ENCODE data around the gene SCN4A. TPM values are rescaled to one million over a fixed set of nuclear protein-coding genes. Genes with fewer than 3 reads are reported as not detected.

The SCN4A gene
- total RNA-seq, 1 experiment from 2014 or later: 6.8 TPM

- no peak overlapping the region for H3K4me3 ChIP-seq (ENCODE audit: insufficient read depth, low read depth, low read length)
- no peaks in the 10 kb centered on the region for H3K36me3 ChIP-seq (replicated peaks; ENCODE audit: control insufficient read depth, insufficient read depth, low read length)
- H3K27me3 ChIP-seq (ENCODE audit: control insufficient read depth, insufficient read depth, low read length): no peaks in the 10 kb centered on the region
- peak; percentile 56 for DNase-seq
These were observed 33.0 kb upstream of the SCN4A start for GRCh38 chr17:64005734-64006167.

GRCh38 chr17:64004903-64005733 is 32.4 kb upstream of the SCN4A start:
- no peak overlapping the region for H3K4me3 ChIP-seq (ENCODE audit: insufficient read depth, low read depth, low read length)
- H3K36me3 ChIP-seq (replicated peaks; ENCODE audit: control insufficient read depth, insufficient read depth, low read length): no peaks in the 10 kb centered on the region
- peak; percentile 38 for DNase-seq
- H3K27me3 ChIP-seq (ENCODE audit: control insufficient read depth, insufficient read depth, low read length): no peaks in the 10 kb centered on the region

- no peak overlapping the region for H3K4me3 ChIP-seq (ENCODE audit: insufficient read depth, low read depth, low read length)
- no peaks in the 10 kb centered on the region; the same call in 1 of the 2 replicates for H3K27me3 ChIP-seq (ENCODE audit: control insufficient read depth, insufficient read depth, low read length)
- DNase-seq: no peak
- H3K36me3 ChIP-seq (replicated peaks; ENCODE audit: control insufficient read depth, insufficient read depth, low read length): no peaks in the 10 kb centered on the region
These were observed 31.6 kb upstream of the SCN4A start for GRCh38 chr17:64004218-64004770.

- Histone ChIP-seq H3K4me3 (ENCODE audit: insufficient read depth, low read depth, low read length) (no peak overlapping the region), H3K27me3 (ENCODE audit: control insufficient read depth, insufficient read depth, low read length) (peaks cover 6% of the 10 kb centered on the region), H3K36me3 (replicated peaks; ENCODE audit: control insufficient read depth, insufficient read depth, low read length) (no peaks in the 10 kb centered on the region)
- DNase-seq: peak; percentile 22
These were observed 30.9 kb upstream of the SCN4A start for GRCh38 chr17:64003526-64004121.

GRCh38 chr17:64002658-64003525 is 30.2 kb upstream of the SCN4A start:
- no peak for DNase-seq
- Histone ChIP-seq H3K27me3 (ENCODE audit: control insufficient read depth, insufficient read depth, low read length) (peaks cover 6% of the 10 kb centered on the region), H3K4me3 (ENCODE audit: insufficient read depth, low read depth, low read length) (no peak overlapping the region), H3K36me3 (replicated peaks; ENCODE audit: control insufficient read depth, insufficient read depth, low read length) (no peaks in the 10 kb centered on the region)

- peak; percentile 63 for DNase-seq
- Histone ChIP-seq H3K27me3 (ENCODE audit: control insufficient read depth, insufficient read depth, low read length) (peaks cover 15% of the 10 kb centered on the region), H3K4me3 (ENCODE audit: insufficient read depth, low read depth, low read length) (no peak overlapping the region), H3K36me3 (replicated peaks; ENCODE audit: control insufficient read depth, insufficient read depth, low read length) (no peaks in the 10 kb centered on the region)
These were observed 29.2 kb upstream of the SCN4A start for GRCh38 chr17:64001763-64002529.

GRCh38 chr17:64001091-64001579 is 28.4 kb upstream of the SCN4A start:
- H3K36me3 ChIP-seq (replicated peaks; ENCODE audit: control insufficient read depth, insufficient read depth, low read length): no peaks in the 10 kb centered on the region
- no peak overlapping the region for H3K4me3 ChIP-seq (ENCODE audit: insufficient read depth, low read depth, low read length)
- peak; percentile 34 for DNase-seq
- H3K27me3 ChIP-seq (ENCODE audit: control insufficient read depth, insufficient read depth, low read length): peaks cover 16% of the 10 kb centered on the region

GRCh38 chr17:63999680-64000531 is 27.2 kb upstream of the SCN4A start:
- H3K4me3 ChIP-seq (ENCODE audit: insufficient read depth, low read depth, low read length): no peak overlapping the region
- H3K27me3 ChIP-seq (ENCODE audit: control insufficient read depth, insufficient read depth, low read length): peaks cover 16% of the 10 kb centered on the region
- peak; percentile 31 for DNase-seq
- H3K36me3 ChIP-seq (replicated peaks; ENCODE audit: control insufficient read depth, insufficient read depth, low read length): no peaks in the 10 kb centered on the region

- peaks cover 17% of the 10 kb centered on the region for H3K27me3 ChIP-seq (ENCODE audit: control insufficient read depth, insufficient read depth, low read length)
These were observed 26.3 kb upstream of the SCN4A start for GRCh38 chr17:63998721-63999679.

GRCh38 chr17:63998050-63998720 is 25.5 kb upstream of the SCN4A start, which contains the start of gene PRR29:
PRR29 (plus strand) TSS chr17:63998351; CDS start chr17:63998365, 14 bp downstream.
- peak; percentile 98 for DNase-seq
- peaks cover 21% of the 10 kb centered on the region for H3K27me3 ChIP-seq (ENCODE audit: control insufficient read depth, insufficient read depth, low read length)
- peak within 1 kb of the TSS; percentile 71 for H3K4me3 ChIP-seq (ENCODE audit: insufficient read depth, low read depth, low read length)
- H3K36me3 ChIP-seq (replicated peaks; ENCODE audit: control insufficient read depth, insufficient read depth, low read length): no peaks in the 10 kb centered on the region

More at GRCh38 chr17:63998721-63999679, 26.3 kb upstream of the SCN4A start:
- DNase-seq: peak; percentile 82
- H3K4me3 ChIP-seq (ENCODE audit: insufficient read depth, low read depth, low read length): peak overlapping the region; percentile 71
- H3K36me3 ChIP-seq (replicated peaks; ENCODE audit: control insufficient read depth, insufficient read depth, low read length): no peaks in the 10 kb centered on the region

GRCh38 chr17:63997341-63998048 is 24.8 kb upstream of the SCN4A start:
- H3K27me3 ChIP-seq (ENCODE audit: control insufficient read depth, insufficient read depth, low read length): peaks cover 23% of the 10 kb centered on the region
- peak; percentile 54 for DNase-seq
- H3K4me3 ChIP-seq (ENCODE audit: insufficient read depth, low read depth, low read length): peak overlapping the region; percentile 71
- no peaks in the 10 kb centered on the region for H3K36me3 ChIP-seq (replicated peaks; ENCODE audit: control insufficient read depth, insufficient read depth, low read length)
